Left ventricle myocardium inferior (tissue), 1 donor: ENCODE data around the gene SORT1. TPM values are rescaled to one million over a fixed set of nuclear protein-coding genes. Genes with fewer than 3 reads are reported as not detected.

Source experiments
- DNase-seq: peaks from one replicate; pipeline ENCODE4 v3.0.0-alpha.2; 2020
- H3K27ac ChIP-seq: fragments of 200-600 bp; replicated peaks from 2 replicates; pipeline ENCODE4 v1.8.0; 2021
- H3K27me3 ChIP-seq: fragments of 200-600 bp; 2 replicates; pipeline ENCODE4 v1.8.0; 2021; ENCODE audit warnings: low read depth
- H3K36me3 ChIP-seq: fragments of 200-600 bp; 2 replicates; pipeline ENCODE4 v1.8.0; 2021
- H3K4me1 ChIP-seq: fragments of 200-600 bp; 2 replicates; pipeline ENCODE4 v1.8.0; 2021
- H3K4me3 ChIP-seq: fragments of 200-600 bp; 2 replicates; pipeline ENCODE4 v1.8.0; 2021; ENCODE audit warnings: mild to moderate bottlenecking, moderate library complexity
- H3K9me3 ChIP-seq: fragments of 200-600 bp; replicated peaks from 2 replicates; pipeline ENCODE4 v1.8.0; 2021
- CTCF ChIP-seq: fragments of 200-600 bp; IDR thresholded peaks from 2 replicates; pipeline ENCODE4 v1.8.0; 2021; ENCODE audit warnings: antibody characterized with exemption, mild to moderate bottlenecking, borderline replicate concordance
- intact Hi-C: fragments of 100-400 bp; cut with micrococcal nuclease; formaldehyde crosslinking; loops from one replicate; pipeline ENCODE4 v1.11.0; 2022
- total RNA-seq: library from RNA; stranded (reverse); fragmentation: NEBNext Ultra II Directional; extraction: Animal tissue kit (Norgen Biotek cat#: 25700); gene quantifications from one replicate; pipeline ENCODE4 v1.2.1, GENCODE V29; 2021
- donor health status: DM: no; HTN: yes; CAD: no; lungs with severe emphysema.

SORT1 gene
- total RNA-seq, 1 donor from 2014 or later: 146 TPM

GRCh38 chr1:109280862-109281261 lies 116.9 kb downstream of the SORT1 start:
- DNase-seq: no peak
- H3K4me1 ChIP-seq: peaks cover 35% of the 10 kb centered on the region
- no peak overlapping the region for H3K27ac ChIP-seq
- H3K27me3 ChIP-seq: no peaks in the 10 kb centered on the region
- no peaks in the 10 kb centered on the region for H3K9me3 ChIP-seq
- intact Hi-C loops: loop anchor here (5.0 kb wide), 1 partner anchor 116 kb away; the partner anchor contains the start of gene SORT1
- no peak overlapping the region for H3K4me3 ChIP-seq
- no peak for TF ChIP-seq CTCF
- no peaks in the 10 kb centered on the region for H3K36me3 ChIP-seq

- Histone ChIP-seq H3K9me3 (no peaks in the 10 kb centered on the region), H3K4me3 (no peak overlapping the region), H3K4me1 (peaks cover 35% of the 10 kb centered on the region), H3K27ac (no peak overlapping the region), H3K36me3 (no peaks in the 10 kb centered on the region), H3K27me3 (no peaks in the 10 kb centered on the region)
- no peak for TF ChIP-seq CTCF
- intact Hi-C loops: loop anchor here (5.0 to 10.0 kb wide), 2 partner anchors 118 to 235 kb away; partner anchors contain the start of gene SORT1
- peak; percentile 7 for DNase-seq
Measured at GRCh38 chr1:109279615-109280278, 118.0 kb downstream of the SORT1 start.

- H3K27me3 ChIP-seq: no peaks in the 10 kb centered on the region
- H3K36me3 ChIP-seq: no peaks in the 10 kb centered on the region
- TF ChIP-seq CTCF: peak; percentile 91
- intact Hi-C loops: loop anchor here (10.0 kb wide), 1 partner anchor 237 kb away; no protein-coding TSS in a partner anchor
- DNase-seq: peak; percentile 78
- no peak overlapping the region for H3K4me3 ChIP-seq
- no peak overlapping the region for H3K27ac ChIP-seq
- H3K9me3 ChIP-seq: no peaks in the 10 kb centered on the region
- H3K4me1 ChIP-seq: peaks cover 20% of the 10 kb centered on the region
Measured at GRCh38 chr1:109277434-109278204, 120.1 kb downstream of the SORT1 start.

GRCh38 chr1:109275706-109276345 lies 121.9 kb downstream of the SORT1 start:
- peak; percentile 10 for DNase-seq
- Histone ChIP-seq H3K36me3 (no peaks in the 10 kb centered on the region), H3K27ac (no peak overlapping the region), H3K27me3 (no peaks in the 10 kb centered on the region), H3K9me3 (no peaks in the 10 kb centered on the region), H3K4me3 (no peak overlapping the region), H3K4me1 (peaks cover 7% of the 10 kb centered on the region)
- intact Hi-C loops: loop anchor here (10.0 kb wide), 1 partner anchor 239 kb away; no protein-coding TSS in a partner anchor
- TF ChIP-seq CTCF: no peak
